Globus pallidus (tissue), 1 donor: ENCODE results near the gene NCF4.
A peak's percentile ranks its signal among the peaks of the same experiment; 100 is the strongest.

ENCODE experiments used
- DNase-seq: peaks from one replicate; pipeline ENCODE4 v3.0.0-alpha.2; 2015; ENCODE audit warnings: low spot score

NCF4 gene

GRCh38 chr22:36894266-36894665, 33.5 kb downstream of the NCF4 start:
- no peak for DNase-seq

DNA sequence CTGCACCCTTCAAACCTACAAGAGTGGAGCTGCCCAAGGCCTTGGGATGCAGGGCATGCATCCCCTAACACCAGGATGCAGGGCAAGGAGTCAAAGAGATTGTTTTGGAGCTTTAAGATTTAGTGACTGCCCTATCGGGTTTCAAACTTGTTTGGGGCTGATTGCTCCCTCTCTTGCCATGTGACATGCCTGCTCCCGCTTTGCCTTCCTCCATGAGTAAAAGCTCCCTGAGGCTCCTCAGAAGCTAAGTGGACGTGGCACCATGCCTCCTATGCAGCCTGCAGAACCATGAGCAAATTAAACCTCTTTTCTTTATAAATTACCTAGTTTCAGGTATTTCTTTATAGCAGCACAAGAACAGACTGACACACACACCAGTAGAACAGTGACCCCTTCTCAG, 36.8 kb downstream of the NCF4 start:
- DNase-seq: no peak

GRCh38 chr22:36898690-36899089, 37.9 kb downstream of the NCF4 start:
- DNase-seq: no peak

DNA sequence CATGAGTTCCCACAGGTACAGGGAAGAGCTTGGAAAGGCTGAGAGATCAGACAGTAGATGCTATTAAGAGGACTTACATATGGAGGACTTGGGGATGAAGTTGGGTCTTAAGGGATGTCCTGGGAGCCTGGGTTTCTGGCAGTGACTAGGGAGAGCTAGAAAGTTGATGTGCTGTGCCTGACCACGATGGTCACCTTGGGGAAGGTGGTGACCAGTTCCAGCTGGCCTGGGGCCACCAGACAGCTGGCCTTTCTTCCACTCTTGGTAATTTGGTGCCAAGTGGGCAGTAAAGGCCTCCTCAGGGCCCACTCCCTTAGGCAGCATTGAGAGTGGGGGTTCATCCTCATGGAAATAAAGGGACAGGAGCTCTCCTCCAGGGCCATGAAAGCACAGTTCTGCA, 38.7 kb downstream of the NCF4 start:
- no peak for DNase-seq

DNA sequence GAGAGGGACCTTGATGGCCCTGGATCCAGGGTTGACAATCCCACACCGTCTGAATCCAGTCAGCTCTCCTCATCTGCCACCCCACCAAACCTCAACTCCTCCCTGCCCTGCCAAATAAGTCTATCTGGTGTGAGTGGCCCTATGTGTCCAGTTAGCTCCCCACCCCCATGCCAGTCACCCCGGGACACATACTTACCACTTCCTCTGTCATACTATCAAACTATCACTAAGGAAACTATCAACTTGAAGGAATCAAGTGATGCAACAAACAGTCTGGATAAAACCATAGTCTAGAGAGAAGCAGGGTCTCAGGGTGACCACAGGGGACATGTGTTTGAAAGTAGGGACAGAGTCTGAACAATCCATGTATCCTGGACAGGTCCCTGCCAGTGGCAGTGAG, 39.4 kb downstream of the NCF4 start:
- no peak for DNase-seq

DNA sequence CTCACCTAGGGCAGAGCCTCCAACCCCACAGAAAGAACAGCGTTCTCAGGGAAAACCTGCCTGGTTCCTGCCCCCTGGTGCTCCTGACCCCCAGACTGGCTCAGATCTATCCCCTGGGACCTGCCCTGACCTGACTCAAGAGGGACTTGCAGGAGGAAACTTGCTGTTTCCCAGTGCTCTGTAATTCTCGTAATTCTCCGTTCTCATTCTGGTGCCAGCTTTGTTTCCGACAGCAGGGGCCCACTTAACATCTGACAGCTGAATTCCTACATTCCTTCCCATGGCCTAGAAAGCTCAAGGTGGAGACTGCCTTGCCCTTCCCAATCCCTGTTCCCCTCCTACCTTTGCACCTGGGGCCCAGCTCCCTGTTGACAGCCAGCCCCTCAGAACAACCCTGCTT, 40.1 kb downstream of the NCF4 start:
- DNase-seq: no peak

DNA sequence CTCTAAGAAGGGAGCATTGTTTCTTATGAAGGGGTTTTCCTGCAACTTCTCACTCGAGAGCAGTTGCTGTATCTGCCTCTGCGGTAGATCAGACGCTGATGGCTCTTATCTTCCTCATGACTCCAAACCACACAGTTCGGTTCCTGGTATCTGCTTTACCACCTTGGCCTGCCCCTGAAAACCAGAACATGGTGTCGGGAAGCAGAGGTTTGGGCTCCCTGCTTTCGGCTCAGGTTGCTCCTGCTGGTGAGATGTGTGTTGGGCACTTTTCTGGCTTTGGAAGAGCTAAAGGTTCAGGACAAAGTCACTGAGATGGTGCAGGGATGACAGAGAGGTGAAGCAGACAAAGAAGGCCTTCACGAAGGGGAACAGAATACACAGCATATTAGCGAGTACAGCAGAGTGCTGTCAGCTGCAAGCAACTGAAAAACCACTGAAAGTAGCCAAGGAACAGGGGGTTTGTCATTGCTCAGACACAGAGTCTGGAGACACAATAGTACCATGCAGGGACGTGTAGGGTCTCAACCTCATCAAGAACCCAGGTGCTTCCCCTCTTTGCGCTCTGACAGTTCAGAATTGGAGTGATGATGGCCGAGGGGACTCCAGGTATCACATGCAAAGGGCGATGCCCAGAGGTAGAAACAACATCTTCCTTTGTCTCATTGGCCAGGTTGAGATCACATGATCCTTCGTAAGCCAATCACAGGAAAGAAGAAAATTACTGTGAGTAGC, 40.8 kb downstream of the NCF4 start:
- no peak for DNase-seq

GRCh38 chr22:36902143-36902926, 41.5 kb downstream of the NCF4 start:
- DNase-seq: no peak

DNA sequence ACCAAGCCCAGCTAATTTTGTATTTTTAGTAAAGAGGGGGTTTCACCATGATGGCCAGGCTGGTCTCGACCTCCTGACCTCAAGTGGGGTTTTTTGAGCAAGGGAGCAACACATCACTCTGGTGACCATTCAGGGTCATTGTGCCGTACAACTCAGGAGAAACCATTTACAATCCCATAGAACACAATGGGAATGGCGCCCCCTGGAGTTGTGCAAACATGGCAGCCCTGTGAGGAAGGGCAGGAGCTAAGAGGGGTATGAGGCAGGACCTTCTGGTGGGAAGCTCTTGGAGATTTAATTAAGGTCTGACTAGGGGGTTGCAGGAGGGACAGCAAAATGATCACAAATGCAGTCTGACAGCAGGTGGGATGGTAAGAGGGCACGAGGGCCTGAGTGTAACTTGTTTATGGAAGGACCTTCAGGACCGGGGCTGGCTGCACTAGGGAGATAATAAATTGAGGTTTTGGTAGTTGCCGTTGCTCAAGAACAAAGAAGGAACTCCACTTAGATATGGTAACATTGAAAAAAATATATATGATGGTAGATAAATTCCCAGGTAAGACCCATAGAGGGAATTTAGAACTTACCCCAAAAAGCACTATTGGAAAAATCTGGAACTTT, 43.6 kb downstream of the NCF4 start:
- no peak for DNase-seq

GRCh38 chr22:36907253-36908195, 46.7 kb downstream of the NCF4 start:
- no peak for DNase-seq

DNA sequence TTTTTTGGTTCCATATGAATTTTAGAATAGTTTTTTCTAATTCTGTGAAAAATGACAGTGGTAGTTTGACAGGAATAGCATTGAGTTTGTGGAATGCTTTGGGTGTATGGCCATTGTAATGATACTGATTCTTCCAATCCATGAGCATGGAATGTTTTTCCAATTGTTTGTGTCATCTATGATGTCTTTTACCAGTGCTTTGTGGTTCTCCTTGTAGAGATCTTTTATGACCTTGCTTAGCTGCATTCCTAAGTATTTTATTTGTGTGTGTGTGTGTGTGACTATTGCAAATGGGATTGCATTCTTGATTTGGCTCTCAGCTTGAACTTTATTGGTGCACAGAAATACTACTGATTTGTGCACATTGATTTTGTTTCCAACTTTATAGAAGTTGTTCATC, 49.7 kb downstream of the NCF4 start:
- no peak for DNase-seq

- no peak for DNase-seq
These were observed 51.3 kb downstream of the NCF4 start for GRCh38 chr22:36911887-36912661.

DNA sequence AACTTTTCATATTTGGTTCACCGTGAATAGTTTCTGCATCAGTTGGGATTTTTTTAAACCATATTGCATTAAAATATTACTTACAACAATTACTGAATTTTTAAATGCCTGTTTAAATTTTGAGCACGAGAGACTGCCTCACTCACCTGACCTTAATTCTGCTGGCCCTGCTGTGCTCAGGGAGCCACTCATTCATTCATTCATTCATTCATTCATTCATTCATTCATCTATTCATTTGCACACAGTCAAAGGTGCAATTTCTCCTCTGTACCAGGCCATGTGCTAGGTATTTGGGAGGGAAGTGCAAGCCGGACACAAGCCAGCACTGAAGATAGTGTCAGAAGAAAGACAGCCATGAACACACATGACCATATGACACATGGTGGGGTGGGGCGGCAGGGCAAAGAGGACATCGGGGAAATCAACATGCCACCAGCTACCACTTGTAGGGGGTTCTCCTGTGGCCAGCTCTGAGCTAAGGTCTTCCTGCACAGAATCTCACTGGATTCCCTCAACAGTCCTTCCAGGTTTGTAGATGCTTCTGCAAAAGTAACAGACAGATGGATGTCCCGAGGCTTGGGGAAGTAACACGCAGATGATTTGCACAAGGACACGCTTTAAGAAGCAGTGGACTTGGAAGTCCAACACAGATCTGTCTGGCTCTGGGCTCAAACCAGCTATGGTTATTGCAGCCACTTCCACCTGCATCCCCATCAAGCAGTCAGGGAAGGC, 52.1 kb downstream of the NCF4 start:
- no peak for DNase-seq

DNA sequence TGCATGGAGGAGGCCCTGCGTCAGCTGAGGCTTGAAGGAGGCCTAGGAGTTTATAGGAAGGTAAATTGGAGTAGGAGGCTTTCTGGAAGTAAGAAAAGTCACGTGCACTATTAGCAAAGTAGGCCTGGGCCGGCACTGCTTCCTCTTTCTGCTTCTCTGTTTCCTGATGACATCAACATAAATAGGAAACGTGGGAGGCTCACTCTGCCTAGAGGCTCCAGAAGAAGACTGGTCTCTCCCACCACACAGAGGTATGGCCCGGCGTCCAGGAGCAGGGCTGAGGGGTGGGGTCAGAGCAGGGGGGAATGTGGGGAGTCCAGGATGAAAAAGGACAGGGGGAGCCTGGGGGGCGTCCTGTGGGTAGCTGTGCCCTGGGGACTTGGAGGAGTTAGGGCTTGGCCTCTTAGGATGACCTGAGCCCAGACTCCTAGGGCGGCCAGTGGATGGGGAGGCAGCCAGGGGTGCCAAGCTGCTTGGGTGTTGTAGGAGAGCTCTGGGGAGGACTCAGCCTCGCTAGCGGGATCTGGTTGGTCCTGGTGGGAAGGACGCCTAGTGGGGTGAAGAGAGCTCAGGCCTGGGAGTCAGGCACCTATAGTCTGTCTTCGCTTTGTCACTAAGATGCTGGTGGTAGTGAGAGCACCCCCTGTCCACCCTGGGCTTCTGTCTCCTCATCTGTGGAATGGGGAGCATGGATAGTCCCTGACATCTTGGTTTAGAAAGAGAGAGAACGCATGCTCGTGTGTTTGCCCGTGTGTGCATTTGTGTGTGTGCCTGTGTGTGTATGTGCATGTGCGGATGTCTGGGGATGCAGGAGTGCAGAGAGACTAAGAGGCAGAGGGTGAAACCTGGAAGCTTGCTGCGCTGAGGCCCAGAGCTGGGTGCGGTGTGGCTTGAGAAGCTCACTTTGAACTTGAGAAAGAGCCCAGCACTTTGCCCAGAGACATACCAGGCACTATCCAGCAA, 52.9 kb downstream of the NCF4 start, which contains the start of gene CSF2RB:
CSF2RB (plus strand) TSS at position 202 of the 963 bp plus-strand sequence. CDS start 8,580 bp downstream, outside the sequence.
- peak; percentile 50 for DNase-seq

- DNase-seq: no peak
These were observed 53.6 kb downstream of the NCF4 start for GRCh38 chr22:36914390-36914752.

- no peak for DNase-seq
These were observed 55.2 kb downstream of the NCF4 start for GRCh38 chr22:36916034-36916433.

- no peak for DNase-seq
These were observed 57.9 kb downstream of the NCF4 start for GRCh38 chr22:36918586-36919284.

DNA sequence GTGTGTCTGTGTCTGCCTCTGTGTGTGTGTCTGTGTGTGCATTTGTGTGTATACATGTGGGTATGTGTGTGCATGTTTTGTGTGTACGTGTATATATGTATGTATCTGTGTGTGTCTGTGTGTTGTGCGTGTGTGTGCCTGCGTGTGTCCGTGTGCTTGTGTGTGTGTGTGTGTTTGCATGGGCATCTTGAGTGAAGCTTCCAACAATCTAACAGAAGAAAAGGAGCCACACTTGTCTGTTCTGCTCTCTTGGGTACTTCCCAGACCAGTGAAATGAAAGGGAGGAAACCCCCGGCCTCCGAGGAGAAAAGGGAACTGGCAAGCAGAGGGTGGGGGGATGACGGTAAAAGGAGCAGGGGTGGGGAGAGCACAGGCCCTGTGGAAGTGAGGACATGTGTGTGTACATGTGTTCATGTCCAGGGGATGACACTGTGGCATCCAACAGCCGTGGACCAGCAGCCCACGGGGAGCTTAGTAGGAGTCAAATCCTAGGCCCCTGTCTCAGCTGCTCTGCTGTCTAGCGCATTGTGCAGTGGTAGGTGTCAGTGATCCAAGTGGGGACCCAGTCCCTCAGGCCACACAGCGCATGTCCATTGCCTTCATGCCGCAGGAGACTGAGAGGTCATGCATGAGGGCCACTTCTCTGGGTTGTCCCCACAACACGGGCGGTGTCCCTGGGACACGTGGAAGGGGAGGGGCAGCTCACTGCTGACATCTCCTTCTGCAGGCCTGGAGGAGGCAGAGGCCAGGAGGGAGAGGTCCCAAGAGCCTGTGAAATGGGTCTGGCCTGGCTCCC, 60.7 kb downstream of the NCF4 start:
- DNase-seq: peak; percentile 3
